Measurements from ENCODE around the gene PDIK1L. TPM values are rescaled to one million over a fixed set of nuclear protein-coding genes. Genes with fewer than 3 reads are reported as not detected.
A peak's percentile ranks its signal among the peaks of the same experiment; 100 is the strongest.

Gene PDIK1L
- total and polyA plus RNA-seq, 2 of the 8 experiments (the other 6 are each of a cell fraction or from before 2014, with no cell fraction given), result 0.95 to 4.5 TPM

DNA sequence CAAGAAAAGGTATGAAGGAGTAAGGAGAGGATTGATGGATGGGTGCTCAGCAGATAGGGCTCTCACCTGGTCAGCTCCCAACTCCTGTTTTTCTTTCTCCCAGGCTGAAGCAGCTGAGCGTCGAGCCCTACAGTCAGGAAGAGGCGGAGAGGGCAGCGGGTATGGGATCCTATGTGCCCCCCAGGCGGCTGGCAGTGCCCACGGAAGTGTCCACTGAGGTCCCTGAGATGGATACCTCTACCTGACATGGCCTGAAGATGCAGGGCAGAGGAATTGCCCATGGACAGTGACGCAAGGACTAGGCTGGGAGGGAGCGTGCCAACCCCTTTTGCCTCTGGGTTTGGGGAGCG lies 58.8 kb downstream of the PDIK1L start:
- peak overlapping the region; percentile 60 to 84 (median 74); a peak in 6 of 7 replicates for H3K9ac ChIP-seq (replicated peaks in 1 of 4; ENCODE audit: extremely low read depth in 1 of 4, low read depth in 3 of 4, low read length in 3 of 4)
- DNase-seq (ENCODE audit: low read depth in 1 of 2, low spot score in 2 of 2), result no peak
- H2BK15ac ChIP-seq (ENCODE audit: low read length), result no peak overlapping the region
- H3K27me3 ChIP-seq (replicated peaks in 1 of 4; ENCODE audit: control insufficient read depth in 3 of 4, extremely low read depth in 1 of 4, insufficient read depth in 3 of 4, low read length in 3 of 4), result peaks cover 0 to 7% (median 2%) of the 10 kb centered on the region in 4 experiments; a peak in 4 of 7 replicates
- H3K79me2 ChIP-seq (ENCODE audit: control insufficient read depth in 1 of 2, insufficient read depth in 2 of 2, low read length in 2 of 2), result peaks cover 0 to 8% of the 10 kb centered on the region in 2 experiments; a peak in 2 of 4 replicates
- no peak overlapping the region for H3K14ac ChIP-seq (ENCODE audit: insufficient read length)
- H2BK20ac ChIP-seq (ENCODE audit: low read length), result no peak overlapping the region
- H3K18ac ChIP-seq (ENCODE audit: extremely low read depth, low read length), result no peak overlapping the region
- peak overlapping the region; percentile 77 to 96 for H3K4me2 ChIP-seq (ENCODE audit: insufficient read depth in 1 of 2, low read depth in 2 of 2, low read length in 2 of 2)
- ChIA-PET CTCF (ENCODE audit: partially characterized antibody) (interaction anchor here (0.7 to 16.2 kb wide), 17 partner anchors 11 to 246 kb away, joined by 3 to 159 read pairs (median 5); partner anchors contain the start of genes CATSPER4, CEP85, FAM110D and PDIK1L), POLR2A (ENCODE audit: partially characterized antibody) (interaction anchor here (1.1 to 2.9 kb wide), 6 partner anchors 10 to 64 kb away, joined by 3 to 6 read pairs (median 4); partner anchors contain the start of genes CATSPER4 and CEP85)
- H4K8ac ChIP-seq (ENCODE audit: extremely low read depth, insufficient read depth, low read length), result no peak overlapping the region
- no peak overlapping the region for H3K56ac ChIP-seq (replicated peaks; ENCODE audit: insufficient read length, low read depth, low read length)
- 0 out of 2 replicates have a peak overlapping the region, but pooled peaks have one; percentile 23 for H3K27ac ChIP-seq (ENCODE audit: low read depth, low read length)
- peaks cover 0 to 4% of the 10 kb centered on the region in 2 experiments for H4K20me1 ChIP-seq (replicated peaks in 1 of 2; ENCODE audit: control insufficient read depth in 1 of 2, insufficient read depth in 2 of 2, low read length in 2 of 2)
- no peaks in the 10 kb centered on the region for H3K9me3 ChIP-seq (ENCODE audit: insufficient read depth in 2 of 2, low read depth in 1 of 2, low read length in 1 of 2)
- H2AK5ac ChIP-seq (ENCODE audit: low read depth, low read length), result no peak overlapping the region
- no peak overlapping the region for H3K4ac ChIP-seq (replicated peaks; ENCODE audit: insufficient read length, low read depth, low read length)
- H3K79me1 ChIP-seq (ENCODE audit: low read depth, low read length), result peaks cover 4% of the 10 kb centered on the region; the same call in 1 of the 2 replicates
- FAIRE-seq, result no peak
- H3K4me1 ChIP-seq (replicated peaks in 1 of 4; ENCODE audit: control insufficient read depth in 3 of 4, insufficient read depth in 4 of 4, low read length in 3 of 4), result peaks cover under 1 to 13% (median 9%) of the 10 kb centered on the region in 4 experiments
- H3K4me3 ChIP-seq (ENCODE audit: extremely low read depth in 1 of 4, insufficient read depth in 2 of 4, low read depth in 3 of 4, low read length in 4 of 4), result peak overlapping the region; percentile 71 to 79 (median 74)
- no peak overlapping the region for H3K23ac ChIP-seq (ENCODE audit: insufficient read length)
- H2AFZ ChIP-seq (ENCODE audit: low read length), result no peak overlapping the region
- peaks cover 6% of the 10 kb centered on the region for H3K23me2 ChIP-seq (ENCODE audit: low read depth, low read length)
- WGBS, 2 experiments (ENCODE audit: extremely low coverage in 1 of 2, insufficient coverage in 1 of 2, insufficient read length in 1 of 2, insufficient replicate concordance in 2 of 2, low coverage in 1 of 2, low lambda C conversion rate in 2 of 2, missing lambda C conversion rate in 1 of 2), result 87% methylated on average over 9 of the region's 9 CpGs; no CpG with 5 or more reads in 1 of the 2 experiments
- H4K5ac ChIP-seq (ENCODE audit: insufficient read length, low read depth, low read length), result no peak overlapping the region
- H2BK12ac ChIP-seq (ENCODE audit: low read depth, low read length), result no peak overlapping the region
- H4K91ac ChIP-seq (replicated peaks; ENCODE audit: insufficient read length, low read length), result no peak overlapping the region
- H2BK5ac ChIP-seq (ENCODE audit: low read depth, low read length), result no peak overlapping the region
- H2BK120ac ChIP-seq (replicated peaks; ENCODE audit: low read depth, low read length), result no peak overlapping the region
- no peaks in the 10 kb centered on the region; a peak in 1 of 8 replicates for H3K36me3 ChIP-seq (ENCODE audit: control insufficient read depth in 2 of 4, insufficient read depth in 4 of 4, low read length in 3 of 4)
- TF ChIP-seq RAD21 (IDR thresholded peaks at IDR 0.05 in 1 of 2, conservative IDR thresholded peaks at IDR 0.05 in 1 of 2; ENCODE audit: low read depth in 2 of 2, low read length in 2 of 2) (no peak), POLR2A (IDR thresholded peaks at IDR 0.05; ENCODE audit: control extremely low read depth in 1 of 2, low read depth in 2 of 2, low read length in 2 of 2) (no peak), SUZ12 (IDR thresholded peaks at IDR 0.05; ENCODE audit: low read length) (no peak), POLR2AphosphoS5 (IDR thresholded peaks at IDR 0.05; ENCODE audit: low read depth, low read length) (no peak), EGR1 (IDR thresholded peaks at IDR 0.05; ENCODE audit: borderline replicate concordance, low read depth, low read length) (no peak), CTBP2 (IDR thresholded peaks at IDR 0.05; ENCODE audit: borderline replicate concordance, insufficient read depth, insufficient read length, low read length) (no peak), EP300 (IDR thresholded peaks at IDR 0.05; ENCODE audit: borderline replicate concordance in 1 of 2, low read depth in 2 of 2, low read length in 2 of 2) (no peak), MAFK (IDR thresholded peaks at IDR 0.05; ENCODE audit: low read depth, low read length) (no peak)
